SH-SY5Y (cell line): ENCODE results near the gene HILPDA.

Experiments used
- GATA2 ChIP-seq: IDR thresholded peaks from 2 replicates; pipeline ENCODE4 v1.6.1; 2011; ENCODE audit warnings: mild to moderate bottlenecking, low read depth, low read length
- GATA3 ChIP-seq: IDR thresholded peaks from 2 replicates; pipeline ENCODE4 v1.6.1; 2011; ENCODE audit warnings: low read depth, mild to moderate bottlenecking, low read length, moderate library complexity

DNA sequence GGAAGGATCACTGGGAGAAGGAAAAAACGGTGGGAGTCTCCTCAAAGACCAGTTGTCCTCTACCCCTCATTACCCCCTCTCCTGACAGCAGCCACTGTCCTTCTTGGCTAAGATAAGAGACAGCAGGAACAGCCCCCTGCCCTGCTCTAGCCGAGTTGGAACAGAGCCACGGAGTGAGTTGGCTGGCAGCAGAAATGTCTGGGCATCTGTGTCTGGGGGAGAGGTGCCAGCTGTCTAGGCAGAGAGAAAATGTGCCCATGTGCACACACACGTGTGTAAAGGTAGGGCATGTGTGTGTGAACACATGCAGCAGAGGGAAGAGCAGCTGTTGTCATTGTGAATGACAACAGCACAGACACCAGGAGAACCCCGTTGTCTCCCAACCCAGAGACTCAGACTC is 9.4 kb upstream of the HILPDA start:
- TF ChIP-seq GATA2 (peak; percentile 75), GATA3 (no peak)
